Dendritic cell treated with granulocyte-macrophage colony-stimulating factor and Interleukin-4, amounts not matched to agents 40 ng/mL and 50 ng/mL, for 4 days (primary cell): Measurements from ENCODE around the gene PLSCR3.
A peak's percentile ranks its signal among the peaks of the same experiment; 100 is the strongest.
"Not testable (repeated sequence)": the region's sequence is repeated elsewhere in the genome, so short reads cannot be mapped to it uniquely, and the experiment has no call there.

Experiments used
- H3K27ac Mint-ChIP-seq: one replicate; pipeline ENCODE4 v1.8.0; 2022; ENCODE audit warnings: mild to moderate bottlenecking, mixed read lengths
- H3K27me3 Mint-ChIP-seq: one replicate; pipeline ENCODE4 v1.8.0; 2022; ENCODE audit warnings: mild to moderate bottlenecking, mixed read lengths
- H3K36me3 Mint-ChIP-seq: one replicate; pipeline ENCODE4 v1.8.0; 2022; ENCODE audit warnings: low read depth, mixed read lengths
- H3K4me1 Mint-ChIP-seq: one replicate; pipeline ENCODE4 v1.8.0; 2022; ENCODE audit warnings: low read depth, mixed read lengths
- H3K4me3 Mint-ChIP-seq: one replicate; pipeline ENCODE4 v1.8.0; 2022; ENCODE audit warnings: mild to moderate bottlenecking, moderate library complexity, mixed read lengths
- H3K9me3 Mint-ChIP-seq: one replicate; pipeline ENCODE4 v1.8.0; 2022; ENCODE audit warnings: mixed read lengths
- intact Hi-C: fragments of 100-400 bp; cut with micrococcal nuclease; formaldehyde crosslinking; loops from one replicate; pipeline ENCODE4 v1.15.0; 2022

The PLSCR3 gene

GRCh38 chr17:7389924-7390910 is 4.1 kb downstream of the PLSCR3 start:
- intact Hi-C loops = no loop called here
- Mint-ChIP-seq H3K27ac (no peak overlapping the region), H3K36me3 (peaks cover 74% of the 10 kb centered on the region)

DNA sequence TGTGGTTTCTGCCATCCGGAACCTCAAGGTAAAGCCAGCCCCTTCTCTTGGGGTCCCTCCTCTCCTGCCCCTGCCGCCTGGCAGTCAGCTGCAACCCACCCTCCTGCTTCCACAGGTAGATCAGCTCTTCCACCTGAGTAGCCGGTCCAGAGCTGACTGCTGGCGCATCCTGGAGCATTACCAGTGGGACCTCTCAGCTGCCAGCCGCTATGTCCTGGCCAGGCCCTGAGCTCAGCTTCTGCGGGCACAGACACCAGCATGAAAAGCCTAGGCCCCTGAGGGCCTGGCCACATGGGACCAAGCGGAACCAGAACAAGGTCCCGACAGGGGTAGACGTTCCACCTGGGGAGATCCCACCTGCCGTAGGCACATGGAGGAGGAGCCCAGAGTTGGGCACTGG is 5.5 kb downstream of the PLSCR3 start:
- Mint-ChIP-seq H3K9me3 (no peaks in the 10 kb centered on the region), H3K27me3 (peaks cover 18% of the 10 kb centered on the region), H3K36me3 (peaks cover 70% of the 10 kb centered on the region), H3K4me3 (no peak overlapping the region), H3K4me1 (peaks cover 33% of the 10 kb centered on the region), H3K27ac (peak overlapping the region; percentile 34)
- intact Hi-C loops = no loop called here

More at GRCh38 chr17:7389924-7390910, 4.1 kb downstream of the PLSCR3 start:
- H3K4me1 Mint-ChIP-seq = peaks cover 32% of the 10 kb centered on the region
- peaks cover 4% of the 10 kb centered on the region for H3K27me3 Mint-ChIP-seq
- no peaks in the 10 kb centered on the region for H3K9me3 Mint-ChIP-seq
- H3K4me3 Mint-ChIP-seq = no peak overlapping the region

DNA sequence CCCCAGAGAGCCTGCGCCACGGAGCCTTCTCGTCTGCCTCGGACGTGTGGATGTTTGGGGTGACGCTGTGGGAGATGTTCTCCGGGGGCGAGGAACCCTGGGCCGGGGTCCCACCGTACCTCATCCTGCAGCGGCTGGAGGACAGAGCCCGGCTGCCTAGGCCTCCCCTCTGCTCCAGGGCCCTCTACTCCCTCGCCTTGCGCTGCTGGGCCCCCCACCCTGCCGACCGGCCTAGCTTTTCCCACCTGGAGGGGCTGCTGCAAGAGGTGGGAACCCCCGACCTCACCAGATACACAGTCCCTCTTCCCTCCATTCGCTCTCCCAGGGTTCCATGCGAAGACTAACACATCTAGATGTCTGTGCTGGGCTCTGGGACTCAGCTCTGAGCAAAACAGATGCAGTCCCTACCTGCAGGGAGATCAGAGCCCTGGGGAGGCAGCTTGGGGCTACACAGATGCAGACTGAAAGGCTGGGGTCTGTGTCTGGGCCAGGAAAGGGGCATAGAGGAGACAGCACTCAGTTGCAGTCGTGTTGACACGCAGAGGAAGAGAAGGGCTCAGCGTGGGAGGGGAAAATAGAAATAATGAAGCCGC is 9.7 kb downstream of the PLSCR3 start:
- intact Hi-C loops = no loop called here
- H3K9me3 Mint-ChIP-seq = peaks cover under 1% of the 10 kb centered on the region
- H3K4me3 Mint-ChIP-seq = peak overlapping the region; percentile 58
- H3K27ac Mint-ChIP-seq = no peak overlapping the region
- H3K36me3 Mint-ChIP-seq = peaks cover 27% of the 10 kb centered on the region
- peaks cover 60% of the 10 kb centered on the region for H3K27me3 Mint-ChIP-seq
- peaks cover 23% of the 10 kb centered on the region for H3K4me1 Mint-ChIP-seq

DNA sequence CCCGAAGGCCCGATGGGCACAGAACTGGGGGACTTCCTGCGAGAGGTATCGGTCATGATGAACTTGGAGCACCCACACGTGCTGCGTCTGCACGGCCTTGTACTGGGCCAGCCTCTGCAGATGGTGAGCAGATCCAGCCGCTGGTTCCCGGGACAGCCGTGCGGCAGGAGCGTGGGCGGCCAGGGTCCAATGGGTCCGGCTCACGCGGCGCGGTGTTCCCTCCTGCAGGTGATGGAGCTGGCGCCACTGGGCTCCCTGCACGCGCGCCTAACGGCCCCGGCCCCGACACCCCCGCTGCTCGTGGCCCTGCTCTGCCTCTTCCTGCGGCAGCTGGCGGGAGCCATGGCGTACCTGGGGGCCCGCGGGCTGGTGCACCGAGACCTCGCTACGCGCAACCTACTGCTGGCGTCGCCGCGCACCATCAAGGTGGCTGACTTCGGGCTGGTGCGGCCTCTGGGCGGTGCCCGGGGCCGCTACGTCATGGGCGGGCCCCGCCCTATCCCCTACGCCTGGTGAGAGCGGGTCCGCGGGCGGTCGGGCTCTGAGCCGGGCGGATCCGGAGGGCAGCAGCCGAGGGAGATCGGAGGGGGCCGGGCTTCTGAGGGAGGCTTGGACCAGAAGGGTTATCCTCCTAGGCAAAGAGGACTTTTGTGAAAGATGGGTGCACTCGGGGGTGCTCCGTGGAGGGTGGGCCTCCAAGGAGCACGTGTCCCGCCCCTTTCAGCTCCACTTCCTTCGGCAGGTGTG is 10.4 kb downstream of the PLSCR3 start:
- intact Hi-C loops = no loop called here
- peaks cover 21% of the 10 kb centered on the region for H3K36me3 Mint-ChIP-seq
- H3K9me3 Mint-ChIP-seq = peaks cover 7% of the 10 kb centered on the region
- H3K4me1 Mint-ChIP-seq = peaks cover 23% of the 10 kb centered on the region
- H3K4me3 Mint-ChIP-seq = peak overlapping the region; percentile 58
- no peak overlapping the region for H3K27ac Mint-ChIP-seq
- peaks cover 66% of the 10 kb centered on the region for H3K27me3 Mint-ChIP-seq

DNA sequence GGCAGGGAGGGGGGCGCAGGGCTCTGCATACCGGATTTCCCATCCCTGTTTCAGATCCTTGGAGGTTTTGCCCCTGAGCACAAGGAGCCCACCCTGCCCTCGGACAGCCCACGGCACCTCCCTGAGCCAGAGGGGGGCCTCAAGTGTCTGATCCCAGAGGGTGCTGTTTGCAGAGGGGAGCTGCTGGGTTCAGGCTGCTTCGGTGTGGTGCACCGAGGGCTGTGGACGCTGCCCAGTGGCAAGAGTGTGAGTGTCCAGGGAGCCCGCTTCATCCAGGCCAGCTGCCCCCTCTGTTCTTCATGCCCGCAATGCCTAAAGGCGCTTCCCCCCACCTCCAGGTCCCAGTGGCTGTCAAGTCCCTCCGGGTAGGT is 11.0 kb downstream of the PLSCR3 start:
- H3K9me3 Mint-ChIP-seq = peaks cover 10% of the 10 kb centered on the region
- intact Hi-C loops = no loop called here
- peaks cover 23% of the 10 kb centered on the region for H3K4me1 Mint-ChIP-seq
- no peak overlapping the region for H3K4me3 Mint-ChIP-seq
- H3K27ac Mint-ChIP-seq = no peak overlapping the region
- peaks cover 15% of the 10 kb centered on the region for H3K36me3 Mint-ChIP-seq
- peaks cover 71% of the 10 kb centered on the region for H3K27me3 Mint-ChIP-seq

DNA sequence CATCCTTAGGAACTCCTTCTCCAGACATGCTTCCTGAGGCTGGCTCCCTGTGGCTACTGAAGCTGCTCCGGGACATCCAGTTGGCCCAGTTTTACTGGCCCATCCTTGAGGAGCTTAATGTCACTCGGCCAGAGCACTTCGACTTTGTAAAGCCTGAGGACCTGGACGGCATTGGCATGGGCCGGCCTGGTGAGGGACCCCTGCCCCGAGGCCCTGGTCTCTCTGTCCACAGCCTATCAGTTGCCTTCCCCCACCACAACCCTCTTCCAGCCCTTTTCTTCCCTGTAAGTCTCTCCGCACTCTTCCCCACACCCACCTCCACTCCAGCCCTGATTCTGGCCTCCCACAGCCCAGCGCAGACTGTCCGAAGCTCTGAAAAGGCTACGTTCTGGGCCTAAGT is 11.4 kb downstream of the PLSCR3 start:
- intact Hi-C loops = no loop called here
- peaks cover 10% of the 10 kb centered on the region for H3K9me3 Mint-ChIP-seq
- peaks cover 75% of the 10 kb centered on the region for H3K27me3 Mint-ChIP-seq
- no peak overlapping the region for H3K27ac Mint-ChIP-seq
- H3K4me3 Mint-ChIP-seq = no peak overlapping the region
- H3K4me1 Mint-ChIP-seq = peaks cover 23% of the 10 kb centered on the region
- peaks cover 10% of the 10 kb centered on the region for H3K36me3 Mint-ChIP-seq

DNA sequence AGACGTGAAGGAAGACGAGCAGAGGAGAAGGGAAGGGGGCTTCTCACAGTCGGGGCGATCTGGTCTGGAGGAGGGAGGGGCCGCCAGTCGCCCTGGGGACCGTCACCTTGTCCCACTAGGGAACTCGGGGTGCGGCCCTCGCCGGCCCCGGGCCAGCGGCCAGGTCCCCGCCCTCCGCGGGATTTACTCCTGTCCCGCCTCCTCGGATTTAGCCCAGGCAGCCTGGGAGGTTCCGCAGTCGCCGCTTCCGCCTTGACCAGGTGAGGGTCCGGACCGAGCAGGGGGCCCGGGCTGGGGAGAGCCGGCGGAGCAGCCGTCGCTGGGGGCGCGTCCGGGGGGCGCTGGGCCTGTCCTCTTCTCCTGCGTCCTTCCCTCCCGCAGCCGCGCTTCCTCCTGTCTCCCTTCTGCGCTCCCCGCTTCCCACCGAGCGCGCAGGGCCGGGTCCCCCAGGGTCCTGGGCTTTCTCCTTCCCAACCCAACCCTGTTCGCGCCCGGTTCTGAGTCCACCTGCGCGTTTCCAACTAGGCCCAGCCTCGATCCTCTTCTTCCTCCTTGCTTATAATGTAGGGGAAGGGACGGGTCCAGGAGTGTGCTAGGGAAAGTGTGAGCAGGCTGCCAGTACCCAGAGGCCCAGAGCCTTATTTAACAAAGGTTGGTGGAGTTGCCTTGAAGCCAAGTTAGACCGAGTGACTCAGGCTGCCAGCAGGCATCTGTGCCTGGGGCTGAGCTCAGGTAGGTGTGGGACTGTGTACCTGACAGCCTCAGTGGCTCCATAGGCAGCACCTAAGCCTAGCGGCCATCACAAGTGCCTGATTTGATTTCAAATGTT is 13.3 kb downstream of the PLSCR3 start, which contains the start of gene TNK1:
TNK1 (plus strand) TSS at position 235 of the 829 bp plus-strand sequence. CDS start 1,838 bp downstream, outside the sequence.
- H3K36me3 Mint-ChIP-seq = no peaks in the 10 kb centered on the region
- peaks cover 10% of the 10 kb centered on the region for H3K9me3 Mint-ChIP-seq
- H3K27ac Mint-ChIP-seq = peak within 1 kb of the TSS; percentile 62
- intact Hi-C loops = no loop called here
- peaks cover 81% of the 10 kb centered on the region for H3K27me3 Mint-ChIP-seq
- H3K4me1 Mint-ChIP-seq = peaks cover 23% of the 10 kb centered on the region
- peak within 1 kb of the TSS; percentile 68 for H3K4me3 Mint-ChIP-seq

GRCh38 chr17:7380321-7380720 is 14.0 kb downstream of the PLSCR3 start:
- Mint-ChIP-seq H3K27ac (peak overlapping the region; percentile 62), H3K27me3 (peaks cover 78% of the 10 kb centered on the region), H3K36me3 (no peaks in the 10 kb centered on the region), H3K9me3 (peaks cover 10% of the 10 kb centered on the region), H3K4me1 (peaks cover 23% of the 10 kb centered on the region), H3K4me3 (peak overlapping the region; percentile 37)
- intact Hi-C loops = no loop called here

DNA sequence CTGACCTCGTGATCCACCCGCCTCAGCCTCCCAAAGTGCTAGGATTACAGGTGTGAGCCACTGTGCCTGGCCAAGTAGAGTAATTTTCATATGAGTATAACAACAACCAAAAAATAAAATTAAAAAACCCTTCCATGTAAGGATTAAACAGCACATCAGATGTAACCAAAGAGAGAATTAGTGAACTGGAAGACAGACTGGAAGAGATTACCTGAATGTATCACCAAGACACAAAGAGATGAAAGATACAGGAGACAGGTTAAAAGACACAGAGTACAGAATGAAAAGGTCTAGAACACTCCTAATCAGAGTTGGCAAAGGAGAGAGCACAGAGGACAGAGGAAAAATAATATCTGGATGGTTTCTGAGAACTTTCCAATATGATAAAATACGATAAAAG is 15.2 kb downstream of the PLSCR3 start:
- Mint-ChIP-seq H3K9me3 (peaks cover 10% of the 10 kb centered on the region), H3K4me3 (no peak overlapping the region), H3K36me3 (no peaks in the 10 kb centered on the region), H3K4me1 (peaks cover 16% of the 10 kb centered on the region), H3K27ac (no peak overlapping the region), H3K27me3 (peaks cover 66% of the 10 kb centered on the region)
- intact Hi-C loops = no loop called here

- H3K9me3 Mint-ChIP-seq = peaks cover 7% of the 10 kb centered on the region
- no peak overlapping the region for H3K4me3 Mint-ChIP-seq
- intact Hi-C loops = no loop called here
- no peaks in the 10 kb centered on the region for H3K4me1 Mint-ChIP-seq
- H3K36me3 Mint-ChIP-seq = no peaks in the 10 kb centered on the region
- peaks cover 33% of the 10 kb centered on the region for H3K27me3 Mint-ChIP-seq
- H3K27ac Mint-ChIP-seq = no peak overlapping the region
Observed at GRCh38 chr17:7374353-7374752, 20.0 kb downstream of the PLSCR3 start.

DNA sequence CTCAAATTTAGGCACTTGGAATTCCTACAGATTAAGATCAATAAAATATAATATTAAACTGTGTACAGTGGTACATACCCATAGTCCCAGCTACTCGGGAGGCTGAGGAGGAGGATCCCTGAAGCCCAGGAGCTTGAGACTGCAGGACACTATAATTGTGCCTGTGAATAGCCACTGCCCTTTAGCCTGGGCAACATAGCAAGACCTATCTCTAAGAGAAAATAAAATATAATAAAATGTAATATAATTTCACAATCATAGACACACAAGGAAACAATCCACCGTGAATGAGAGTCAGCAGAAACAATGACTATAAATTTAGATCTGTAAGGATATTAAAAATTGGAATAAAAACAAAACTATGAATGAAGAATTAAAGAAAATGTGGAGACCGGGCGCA is 23.5 kb downstream of the PLSCR3 start:
- Mint-ChIP-seq H3K27me3 (peaks cover 19% of the 10 kb centered on the region), H3K4me1 (no peaks in the 10 kb centered on the region), H3K27ac (no peak overlapping the region), H3K9me3 (no peaks in the 10 kb centered on the region), H3K4me3 (no peak overlapping the region), H3K36me3 (no peaks in the 10 kb centered on the region)
- intact Hi-C loops = no loop called here

GRCh38 chr17:7369825-7370224 is 24.5 kb downstream of the PLSCR3 start:
- Mint-ChIP-seq H3K27me3 (peaks cover 19% of the 10 kb centered on the region), H3K9me3 (no peaks in the 10 kb centered on the region), H3K27ac (no peak overlapping the region), H3K36me3 (no peaks in the 10 kb centered on the region), H3K4me1 (no peaks in the 10 kb centered on the region), H3K4me3 (no peak overlapping the region)
- intact Hi-C loops = no loop called here

- not testable (repeated sequence) for H3K27ac Mint-ChIP-seq, H3K36me3 Mint-ChIP-seq
Observed at GRCh38 chr17:7368599-7368994, 25.7 kb downstream of the PLSCR3 start.

More at GRCh38 chr17:7368599-7368994, 25.7 kb downstream of the PLSCR3 start:
- H3K4me1 Mint-ChIP-seq, H3K9me3 Mint-ChIP-seq, H3K4me3 Mint-ChIP-seq, intact Hi-C loops: not testable (repeated sequence)
- peaks cover 19% of the 10 kb centered on the region for H3K27me3 Mint-ChIP-seq
